A549 (cell line): ENCODE data around the gene SPINK8. TPM values are rescaled to one million over a fixed set of nuclear protein-coding genes. Genes with fewer than 3 reads are reported as not detected.

ENCODE experiments used
- ATAC-seq, 2 experiments: fragments of 200-7000 bp in 1 of 2; fragments of >200 bp in 1 of 2; cut with Nextera tagmentation in 1 of 2; cut with Tn5 transposase in 1 of 2; 3 replicates each; pipeline versions ENCODE4 v1.8.0 to v1.9.1; 2018 to 2020; ENCODE audit warnings: mild to moderate bottlenecking in 1 of 2, moderate library complexity in 1 of 2
- CTCF ChIA-PET: fragments of 300-600 bp; sonication (Branson Sonifier 250); formaldehyde crosslinking; extraction: SDS; loops from one replicate; lab custom pipeline; 2021; ENCODE audit warnings: antibody characterized with exemption, inconsistent platforms; lab: Yijun Ruan, JAX
- POLR2A ChIA-PET: fragments of 350-600 bp; formaldehyde crosslinking; extraction: SDS; loops from one replicate; lab custom pipeline; 2021; ENCODE audit warnings: antibody characterized with exemption, inconsistent platforms; lab: Yijun Ruan, JAX
- DNase-seq, 2 experiments: peaks; one replicate each; pipeline versions ENCODE4 v3.0.0 to v3.0.0-alpha.2; 2011 to 2016; ENCODE audit warnings: low read depth in 1 of 2, low spot score in 1 of 2
- FAIRE-seq: peaks from 2 replicates; lab custom pipeline; 2011; peaks lifted over from hg19 to GRCh38; lab: Jason Lieb, UNC
- H3K27ac ChIP-seq, 2 experiments: fragments of >200 bp; sonication (Bioruptor Twin); formaldehyde crosslinking; 3 replicates each; pipeline ENCODE4 v1.5.1; 2016 to 2017
- H3K4me1 ChIP-seq: fragments of >200 bp; sonication (Bioruptor Twin); formaldehyde crosslinking; 3 replicates; pipeline ENCODE4 v1.6.1; 2016
- H3K4me2 ChIP-seq: fragments of >200 bp; sonication (Bioruptor Twin); formaldehyde crosslinking; 3 replicates; pipeline ENCODE4 v1.6.1; 2016
- H3K4me3 ChIP-seq: fragments of >200 bp; sonication (Bioruptor Twin); formaldehyde crosslinking; 3 replicates; pipeline ENCODE4 v1.5.1; 2016
- H3K9me3 ChIP-seq: fragments of >200 bp; sonication (Bioruptor Twin); formaldehyde crosslinking; 3 replicates; pipeline ENCODE4 v1.6.1; 2016
- BHLHE40 ChIP-seq: IDR thresholded peaks from 2 replicates; pipeline ENCODE4 v1.6.1; 2012; ENCODE audit warnings: low read depth, low read length, inconsistent platforms
- CBX2 ChIP-seq: fragments of 200-600 bp; sonication (generic); IDR thresholded peaks from 2 replicates; pipeline ENCODE4 v1.6.1; 2016; ENCODE audit warnings: low read depth, mild to moderate bottlenecking, borderline replicate concordance
- CBX8 ChIP-seq: fragments of 200-600 bp; sonication (generic); IDR thresholded peaks from 2 replicates; pipeline ENCODE4 v1.6.1; 2016
- CEBPB ChIP-seq, 2 experiments: fragments of >200 bp in 1 of 2; sonication (Bioruptor Twin) in 1 of 2; formaldehyde crosslinking in 1 of 2; IDR thresholded peaks; 2 replicates each; pipeline ENCODE4 v1.6.1; 2012 to 2016
- CHD4 ChIP-seq: fragments of 200-600 bp; sonication (generic); IDR thresholded peaks from 2 replicates; pipeline ENCODE4 v1.6.1; 2016; ENCODE audit warnings: antibody characterized with exemption, mild to moderate bottlenecking, borderline replicate concordance
- CTCF ChIP-seq: fragments of >200 bp; sonication (Bioruptor Twin); formaldehyde crosslinking; IDR thresholded peaks from 3 replicates; pipeline ENCODE4 v1.5.1; 2016
- E2F6 ChIP-seq: IDR thresholded peaks from 2 replicates; pipeline ENCODE4 v1.6.1; 2012; ENCODE audit warnings: low read depth, borderline replicate concordance
- EHF ChIP-seq: fragments of 250-450 bp; sonication (Bioruptor Pico); IDR thresholded peaks from 2 replicates; pipeline ENCODE4 v1.5.0; 2020; ENCODE audit warnings: mild to moderate bottlenecking
- ELK1 ChIP-seq: fragments of 150-350 bp; IDR thresholded peaks from 2 replicates; pipeline ENCODE4 v1.6.1; 2014; ENCODE audit warnings: low read depth, mild to moderate bottlenecking, low read length
- EP300 ChIP-seq, 2 experiments: fragments of >200 bp; sonication (Bioruptor Twin); formaldehyde crosslinking; IDR thresholded peaks; 2 replicates in 1 of 2; 3 replicates in 1 of 2; pipeline ENCODE4 v1.6.1; 2016 to 2017
- ESRRA ChIP-seq: fragments of 150-350 bp; IDR thresholded peaks from 2 replicates; pipeline ENCODE4 v1.6.1; 2014; ENCODE audit warnings: mild to moderate bottlenecking, low read length, borderline replicate concordance
- FOSL2 ChIP-seq, 2 experiments: fragments of 450-650 bp in 1 of 2; fragments of >200 bp in 1 of 2; sonication (Bioruptor Twin) in 1 of 2; formaldehyde crosslinking; IDR thresholded peaks; 2 replicates each; pipeline versions ENCODE4 v1.5.0 to v1.6.1; 2016 to 2020; ENCODE audit warnings: mild to moderate bottlenecking in 1 of 2, moderate library complexity in 1 of 2
- HDAC2 ChIP-seq: fragments of 200-600 bp; sonication (generic); IDR thresholded peaks from 2 replicates; pipeline ENCODE4 v1.6.1; 2016
- HEYL ChIP-seq: fragments of 250-450 bp; sonication (Bioruptor Pico); IDR thresholded peaks from 2 replicates; pipeline ENCODE4 v1.8.0; 2021; ENCODE audit warnings: mild to moderate bottlenecking, moderate library complexity
- JUNB ChIP-seq: fragments of >200 bp; sonication (Bioruptor Twin); formaldehyde crosslinking; IDR thresholded peaks from 2 replicates; pipeline ENCODE4 v1.6.1; 2016
- KDM5A ChIP-seq: fragments of 200-600 bp; sonication (generic); IDR thresholded peaks from 2 replicates; pipeline ENCODE4 v1.6.1; 2016; ENCODE audit warnings: antibody characterized with exemption, mild to moderate bottlenecking
- MAZ ChIP-seq: fragments of 150-350 bp; IDR thresholded peaks from 2 replicates; pipeline ENCODE4 v1.6.1; 2014; ENCODE audit warnings: antibody characterized with exemption, low read depth, low read length, borderline replicate concordance
- NPAS2 ChIP-seq: fragments of 250-450 bp; sonication (Bioruptor Pico); IDR thresholded peaks from 2 replicates; pipeline ENCODE4 v1.8.0; 2022; ENCODE audit warnings: mild to moderate bottlenecking, moderate library complexity, borderline replicate concordance
- NR3C1 ChIP-seq: fragments of >200 bp; sonication (Bioruptor Twin); formaldehyde crosslinking; IDR thresholded peaks from 3 replicates; pipeline ENCODE4 v1.6.1; 2017
- PBX3 ChIP-seq: IDR thresholded peaks from 2 replicates; pipeline ENCODE4 v1.6.1; 2012
- PHF8 ChIP-seq: fragments of 200-600 bp; sonication (generic); IDR thresholded peaks from 2 replicates; pipeline ENCODE4 v1.6.1; 2016; ENCODE audit warnings: low read depth, mild to moderate bottlenecking, antibody characterized with exemption, moderate library complexity, borderline replicate concordance
- RFX5 ChIP-seq: fragments of 450-650 bp; IDR thresholded peaks from 2 replicates; pipeline ENCODE4 v1.7.1; 2014; ENCODE audit warnings: antibody characterized with exemption, mild to moderate bottlenecking, moderate library complexity
- USF2 ChIP-seq: fragments of 450-650 bp; IDR thresholded peaks from 2 replicates; pipeline ENCODE4 v1.6.1; 2014; ENCODE audit warnings: antibody characterized with exemption
- ZNF302 ChIP-seq: fragments of 250-450 bp; sonication (Bioruptor Pico); IDR thresholded peaks from 2 replicates; pipeline ENCODE4 v1.9.0; 2021; ENCODE audit warnings: inconsistent platforms, mild to moderate bottlenecking, moderate library complexity
- WGBS: methylation state at CpG from one replicate; pipeline ENCODE4 v1.1.6; 2017; ENCODE audit errors: missing lambda C conversion rate; 5-methylcytosine and 5-hydroxymethylcytosine counted together
- polyA plus RNA-seq, 4 experiments: library from polyadenylated mRNA; depleted of rRNA in 3 of 4; stranded (reverse); fragments of >200 nt; fragmentation: RNase III in 1 of 4; extraction: RNeasy Plus Mini Kit Qiagen cat#74134 plus additional on column Dnase treatment in 1 of 4; gene quantifications; 2 replicates in 3 of 4; 3 replicates in 1 of 4; pipeline ENCODE4 v1.2.3, GENCODE V29; 2011 to 2017

SPINK8 gene
- polyA plus RNA-seq, 2 of the 4 experiments (the other 2 are of a cell fraction), result not detected

- no peak for TF ChIP-seq CHD4
Measured at GRCh38 chr3:48287034-48287433, 46.4 kb downstream of the SPINK8 start (continued).

GRCh38 chr3:48286308-48286707 is 47.2 kb downstream of the SPINK8 start:
- CTCF ChIA-PET, result interaction anchor here (0.9 kb wide), 1 partner anchor 150 kb away, joined by 3 read pairs; no protein-coding TSS in a partner anchor
- 90% methylated on average over 3 of the region's 3 CpGs for WGBS

GRCh38 chr3:48285675-48286074 is 47.8 kb downstream of the SPINK8 start:
- FAIRE-seq (no peak), ATAC-seq (no peak), DNase-seq (no peak)
- Histone ChIP-seq H3K4me1 (no peaks in the 10 kb centered on the region), H3K4me2 (no peak overlapping the region), H3K4me3 (no peak overlapping the region), H3K9me3 (peaks cover 3% of the 10 kb centered on the region; the same call in 1 of the 3 replicates), H3K27ac (no peak overlapping the region)
- CTCF ChIA-PET, result interaction anchor here (1.0 to 1.3 kb wide), 2 partner anchors 12 to 263 kb away, joined by 3 to 4 read pairs; no protein-coding TSS in a partner anchor
- POLR2A ChIA-PET, result no interaction called here
- 53% methylated on average over 1 of the region's 1 CpG for WGBS
- no peak for TF ChIP-seq PHF8
- TF ChIP-seq RFX5, result no peak
- no peak for TF ChIP-seq HDAC2
- no peak for TF ChIP-seq NPAS2
- no peak for TF ChIP-seq ZNF302 (CRISPR knock-in tag)

More at GRCh38 chr3:48286308-48286707, 47.2 kb downstream of the SPINK8 start:
- Histone ChIP-seq H3K4me1 (no peaks in the 10 kb centered on the region), H3K4me2 (no peak overlapping the region), H3K9me3 (peaks cover 3% of the 10 kb centered on the region; the same call in 1 of the 3 replicates), H3K27ac (no peak overlapping the region), H3K4me3 (no peak overlapping the region)
- POLR2A ChIA-PET, result no interaction called here
- no peak for ATAC-seq
- TF ChIP-seq JUNB (no peak), EHF (CRISPR knock-in tag) (no peak), RFX5 (no peak), KDM5A (no peak)
- FAIRE-seq, result no peak
- no peak for DNase-seq

- WGBS, result 100% methylated on average over 1 of the region's 1 CpG
- ChIA-PET POLR2A (no interaction called here), CTCF (interaction anchor here (0.9 to 1.3 kb wide), 4 partner anchors 11 to 264 kb away, joined by 3 to 7 read pairs (median 4); no protein-coding TSS in a partner anchor)
- no peaks in the 10 kb centered on the region for H3K4me1 ChIP-seq
- no peak for TF ChIP-seq NR3C1
- TF ChIP-seq FOSL2 (IDR thresholded peaks at IDR 0.05), result no peak
- TF ChIP-seq FOSL2 (CRISPR knock-in tag; IDR thresholded peaks at IDR 0.05), result no peak
- TF ChIP-seq CEBPB (IDR thresholded peaks at IDR 0.05), result no peak
- no peak for TF ChIP-seq CBX8
- no peak for TF ChIP-seq MAZ
- TF ChIP-seq EP300 (IDR thresholded peaks at IDR 0.05), result no peak
- H3K27ac ChIP-seq, result no peak overlapping the region
- FAIRE-seq (no peak), DNase-seq (no peak), ATAC-seq (no peak)
- H3K4me2 ChIP-seq, result no peak overlapping the region
- peaks cover 3% of the 10 kb centered on the region; the same call in 1 of the 3 replicates for H3K9me3 ChIP-seq
- H3K4me3 ChIP-seq, result no peak overlapping the region
Measured at GRCh38 chr3:48285132-48285531, 48.3 kb downstream of the SPINK8 start.

GRCh38 chr3:48280881-48281280 is 52.6 kb downstream of the SPINK8 start:
- H3K4me1 ChIP-seq, result no peaks in the 10 kb centered on the region
- no peak overlapping the region for H3K27ac ChIP-seq
- CTCF ChIA-PET, result interaction anchor here (16.9 kb wide), 1 partner anchor 153 kb away, joined by 270 read pairs; no protein-coding TSS in a partner anchor
- POLR2A ChIA-PET, result no interaction called here
- H3K9me3 ChIP-seq, result no peaks in the 10 kb centered on the region
- 93% methylated on average over 4 of the region's 4 CpGs for WGBS
- ATAC-seq (no peak), FAIRE-seq (no peak), DNase-seq (no peak)
- no peak overlapping the region for H3K4me2 ChIP-seq
- no peak overlapping the region for H3K4me3 ChIP-seq
- TF ChIP-seq KDM5A (no peak), BHLHE40 (no peak), CTCF (no peak), CHD4 (no peak), USF2 (no peak), PBX3 (no peak), E2F6 (no peak), ELK1 (no peak), ESRRA (no peak), CBX2 (no peak), HEYL (CRISPR knock-in tag) (no peak), PHF8 (no peak)
